HG03025 (cell line): Measurements from ENCODE around the gene KRT3.

Experiments
- ATAC-seq: cut with Tn5 transposase; IDR thresholded peaks from one replicate; pipeline ENCODE4 v1.9.1; 2021; ENCODE audit warnings: mild to moderate bottlenecking, moderate library complexity; ENCODE audit not compliant: unreplicated experiment, low FRiP score

Gene KRT3

DNA sequence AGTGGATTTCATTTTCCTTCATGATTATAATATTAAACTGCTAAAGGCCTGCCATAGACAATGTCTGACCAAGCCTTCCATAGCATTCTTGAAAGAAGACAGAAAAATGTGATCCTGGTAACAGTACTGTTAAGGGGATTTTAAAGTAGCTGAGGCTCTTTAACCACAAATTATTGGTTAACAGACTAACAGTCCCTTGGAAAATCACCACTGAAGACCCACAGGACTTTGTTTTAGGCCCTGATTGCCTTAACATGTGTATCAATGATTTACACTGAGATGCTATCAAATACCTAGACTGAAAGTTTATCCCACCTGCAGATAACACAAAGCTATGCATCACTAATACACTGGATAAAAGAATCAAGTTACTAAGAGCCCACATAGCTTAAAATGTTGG lies 32.2 kb upstream of the KRT3 start:
- no peak for ATAC-seq

GRCh38 chr12:52827499-52828090 lies 31.7 kb upstream of the KRT3 start:
- ATAC-seq: no peak

- no peak for ATAC-seq
Observed at GRCh38 chr12:52826611-52827498, 30.9 kb upstream of the KRT3 start.

DNA sequence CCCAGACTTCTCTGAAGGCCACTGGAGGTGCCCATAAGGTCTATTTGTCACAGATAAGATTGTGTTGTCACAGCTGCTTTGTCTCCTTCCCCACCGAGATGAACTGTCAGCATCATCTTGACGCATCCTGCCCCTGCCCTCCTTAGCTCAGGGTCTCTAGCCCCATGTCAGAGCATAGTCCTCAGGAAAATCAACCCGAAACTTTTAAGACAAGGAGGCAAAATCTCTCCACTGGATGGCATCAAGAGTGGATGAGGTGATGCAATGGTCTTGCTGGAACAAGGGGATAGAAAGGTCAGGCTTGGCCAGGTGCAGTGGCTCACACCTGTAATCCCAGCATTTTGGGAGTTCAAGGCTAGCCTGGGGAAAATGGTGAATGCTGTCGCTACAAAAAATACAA lies 30.0 kb upstream of the KRT3 start:
- ATAC-seq: no peak

GRCh38 chr12:52824741-52825410 lies 29.0 kb upstream of the KRT3 start:
- no peak for ATAC-seq

- no peak for ATAC-seq
Observed at GRCh38 chr12:52823761-52824450, 28.0 kb upstream of the KRT3 start.

DNA sequence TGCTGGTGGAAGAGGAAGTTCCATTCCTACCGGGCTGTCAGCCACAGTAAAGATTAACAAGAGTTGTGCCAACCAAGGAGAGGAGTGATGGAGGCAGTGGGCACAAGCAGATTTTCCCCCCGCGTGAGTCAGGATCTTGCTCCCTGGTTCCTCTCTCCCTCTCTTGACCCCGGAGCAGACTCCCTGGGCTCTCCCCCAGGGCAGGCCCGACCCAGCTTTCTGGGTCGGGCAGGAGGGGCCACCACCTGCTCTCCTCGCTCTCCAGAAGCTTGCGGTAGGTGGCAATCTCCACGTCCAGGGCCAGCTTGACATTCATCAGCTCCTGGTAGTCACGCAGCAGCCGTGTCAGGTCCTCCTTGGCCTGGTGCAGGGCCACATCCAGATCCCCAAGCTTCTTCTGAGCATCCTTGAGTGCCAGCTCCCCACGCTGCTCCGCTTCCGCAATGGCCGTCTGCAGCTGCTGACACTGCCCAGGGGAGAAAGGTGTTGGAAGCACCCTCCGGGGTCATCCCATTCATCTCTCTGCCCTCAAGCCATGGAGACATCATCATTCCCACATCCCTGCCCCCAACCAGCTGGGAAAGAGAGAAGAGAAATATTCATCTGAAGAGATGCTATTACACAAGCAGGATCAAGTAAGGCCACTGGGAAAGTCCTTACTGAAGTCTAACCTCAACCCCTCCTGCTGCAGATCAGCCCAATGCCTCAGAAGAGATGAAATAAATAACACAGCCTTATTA lies 27.0 kb upstream of the KRT3 start:
- no peak for ATAC-seq

DNA sequence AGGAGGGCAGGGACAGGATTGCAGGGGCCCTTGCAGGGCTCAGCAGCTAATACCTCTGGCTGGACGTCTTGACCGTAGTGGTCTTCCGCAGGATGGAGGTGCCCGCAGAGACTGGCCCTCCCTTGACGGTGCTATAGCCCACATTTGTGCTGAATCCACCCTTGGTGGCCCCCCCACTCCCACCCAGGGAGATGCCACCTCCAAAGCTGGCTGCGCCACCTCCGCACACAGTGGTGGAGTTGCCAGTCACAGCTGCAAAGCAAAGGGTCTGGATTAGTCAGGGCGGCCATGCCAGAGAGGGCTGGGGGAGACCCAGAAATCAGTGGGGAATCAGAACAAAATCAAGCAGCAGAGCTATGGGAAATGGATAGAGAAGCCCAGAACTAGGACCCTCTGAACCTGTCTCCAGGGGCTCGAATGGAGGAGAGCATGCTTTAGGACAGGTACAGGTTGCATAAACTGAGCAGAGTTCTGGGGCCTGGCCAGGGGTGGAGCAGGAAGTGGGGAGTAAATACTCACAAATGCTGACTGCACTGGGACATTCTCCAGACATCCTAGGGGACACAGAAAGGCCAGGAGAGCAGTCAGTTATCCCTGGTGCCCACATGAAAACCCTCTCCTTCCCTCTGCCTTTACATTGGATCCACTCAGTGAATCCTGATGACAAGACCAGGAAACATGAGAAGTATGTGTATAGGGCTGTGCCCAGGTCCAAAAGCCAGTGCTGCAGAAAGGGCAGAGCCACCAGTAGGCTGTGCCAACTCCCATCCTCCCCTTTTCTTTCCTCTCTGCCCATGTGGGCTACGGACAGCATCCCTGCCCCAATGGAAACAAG lies 26.1 kb upstream of the KRT3 start:
- no peak for ATAC-seq

- ATAC-seq: no peak
Observed at GRCh38 chr12:52821071-52821730, 25.3 kb upstream of the KRT3 start.

- ATAC-seq: no peak
Observed at GRCh38 chr12:52820521-52820920, 24.6 kb upstream of the KRT3 start.

GRCh38 chr12:52819731-52820510 lies 24.0 kb upstream of the KRT3 start:
- no peak for ATAC-seq

DNA sequence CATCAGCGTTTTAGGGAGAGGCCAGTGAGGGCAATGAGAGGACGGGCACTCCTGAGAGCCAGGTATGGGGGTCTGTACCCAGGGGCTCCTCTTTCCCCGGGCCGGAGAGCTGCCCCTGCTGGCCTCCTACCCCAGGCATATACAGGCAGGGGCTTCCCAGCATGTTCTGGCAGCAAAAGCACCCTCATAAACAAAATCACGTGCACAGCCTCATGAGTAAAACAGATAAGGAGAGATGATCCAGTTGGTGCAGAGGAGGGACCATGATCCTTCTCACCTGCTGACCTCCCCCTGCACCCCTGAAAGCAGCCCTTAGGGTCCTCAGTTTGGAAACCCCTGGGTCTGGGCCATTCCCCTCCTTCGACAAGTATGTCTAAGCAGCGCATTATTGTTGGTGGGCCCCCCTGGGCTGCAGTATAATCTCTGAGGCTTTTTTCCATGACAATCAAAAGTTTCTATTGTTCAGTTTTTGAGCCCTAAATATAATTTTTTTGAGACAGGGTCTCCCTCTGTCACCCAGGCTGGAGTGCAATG lies 23.0 kb upstream of the KRT3 start:
- ATAC-seq: no peak

- ATAC-seq: no peak
Observed at GRCh38 chr12:52818388-52818787, 22.5 kb upstream of the KRT3 start.

DNA sequence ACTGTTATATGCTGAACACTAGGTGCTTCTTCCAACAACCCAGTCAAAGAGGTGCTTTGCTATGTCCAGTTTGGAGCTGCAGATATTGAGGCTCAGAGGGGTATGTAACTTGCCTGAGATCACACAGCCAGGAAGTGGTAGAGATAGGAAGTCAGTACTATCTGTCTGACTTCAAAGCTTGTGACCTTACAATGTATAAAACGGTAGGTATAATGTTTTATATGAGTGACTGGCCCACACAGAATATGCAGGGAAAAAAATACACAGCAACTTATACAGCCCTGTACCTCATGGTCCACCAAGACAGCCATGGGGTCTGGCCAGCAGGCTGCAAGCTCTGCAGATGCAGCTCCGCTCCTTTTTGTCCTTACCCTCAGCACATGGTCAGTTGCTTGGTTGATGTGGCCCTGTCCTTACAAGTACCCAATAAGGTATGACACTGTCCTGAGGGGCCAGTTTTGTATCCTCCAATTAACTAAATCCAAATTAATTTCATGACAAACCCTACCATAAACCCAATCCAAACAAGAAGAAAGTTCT lies 21.9 kb upstream of the KRT3 start:
- ATAC-seq: no peak

DNA sequence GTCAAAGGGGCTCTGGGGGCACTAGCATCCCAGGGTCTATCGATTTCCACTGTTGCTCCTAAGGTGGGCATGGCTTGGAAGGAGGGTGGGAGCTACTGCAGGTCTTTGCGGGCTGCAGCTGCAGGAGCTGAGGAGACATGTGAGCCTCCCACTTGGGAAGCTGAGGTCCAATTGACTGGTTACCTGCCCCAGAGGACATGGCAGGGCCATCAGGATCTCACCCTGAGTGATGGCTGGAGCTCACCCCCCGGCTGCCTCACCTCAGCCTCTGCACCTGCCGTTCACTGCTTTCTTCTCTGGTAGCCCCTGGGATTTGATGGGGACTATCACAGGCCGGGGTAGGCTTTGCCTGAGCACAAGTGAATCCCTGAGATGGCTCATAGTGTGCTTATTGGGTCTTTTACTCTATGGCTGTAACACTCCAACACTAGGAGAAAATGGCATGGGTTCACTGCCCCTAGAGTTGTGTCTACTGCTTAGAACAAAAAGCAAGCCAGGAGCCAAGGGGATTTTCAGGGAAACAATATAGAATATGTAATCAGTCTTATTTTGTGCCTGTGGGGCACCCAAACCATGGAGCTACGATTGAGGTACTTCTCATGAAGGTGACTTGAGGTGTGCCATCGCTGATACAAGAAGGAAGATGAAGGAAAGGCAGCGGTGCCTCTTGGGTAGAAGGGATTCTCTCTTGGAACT lies 21.2 kb upstream of the KRT3 start:
- no peak for ATAC-seq

DNA sequence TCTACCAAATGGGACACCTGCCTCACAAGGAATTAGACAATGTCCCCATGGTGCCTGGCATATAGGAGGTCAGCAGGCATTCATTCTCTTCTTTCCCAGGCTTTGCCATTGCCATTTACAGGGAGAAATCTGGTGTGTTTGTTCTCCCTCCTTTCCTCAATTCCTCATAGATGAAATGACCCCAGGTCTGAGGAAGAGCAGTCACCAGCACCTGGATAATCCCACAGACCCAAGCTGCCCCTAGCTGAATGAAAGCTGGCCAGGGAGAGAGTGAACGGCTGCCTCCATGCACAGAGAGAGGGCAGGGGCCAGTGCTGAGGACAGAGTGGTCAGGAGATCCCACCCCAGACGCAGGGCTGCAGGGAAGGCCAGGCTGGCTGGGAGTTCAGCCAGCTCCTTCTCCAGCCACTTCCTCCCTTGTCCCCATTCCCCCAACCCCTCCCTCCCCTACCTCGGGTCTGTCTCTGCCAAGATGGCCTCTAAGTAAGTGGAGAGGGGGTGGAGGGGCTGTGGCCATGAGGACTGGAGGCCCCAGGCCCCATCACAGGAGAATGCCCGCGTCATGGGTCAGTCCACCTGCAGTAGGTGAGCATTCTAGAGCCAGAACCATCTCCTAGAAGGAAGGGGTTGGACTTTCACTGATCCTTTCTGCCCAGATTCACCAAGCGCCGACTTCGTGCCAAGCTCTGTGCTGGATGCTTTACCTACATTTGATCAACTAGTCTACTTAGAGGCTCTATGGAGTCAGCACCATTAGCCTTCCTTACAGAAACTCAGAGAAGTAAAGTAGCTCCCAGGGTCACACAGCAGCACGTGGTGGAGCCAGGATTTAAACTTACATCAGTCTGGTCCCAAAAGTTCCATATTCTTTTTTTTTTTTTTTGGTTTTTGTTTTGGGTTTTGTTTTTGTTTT lies 20.0 kb upstream of the KRT3 start:
- ATAC-seq: no peak
